Breast epithelium (tissue), 3 donors: ENCODE measurements around the gene CTTNBP2.

Experiments used
- CTCF ChIP-seq, 3 donors: fragments of 450-650 bp; IDR thresholded peaks; one replicate each; pipeline ENCODE4 v1.5.1; 2016 to 2017; ENCODE audit warnings: antibody characterized with exemption in 3 of 3, mild to moderate bottlenecking in 3 of 3, moderate library complexity in 3 of 3
- POLR2A ChIP-seq: fragments of 450-650 bp; IDR thresholded peaks from one replicate; pipeline ENCODE4 v1.6.1; 2016; ENCODE audit warnings: antibody characterized with exemption, mild to moderate bottlenecking, moderate library complexity
- POLR2AphosphoS5 ChIP-seq, 3 donors: sonication (generic); formaldehyde crosslinking; IDR thresholded peaks; one replicate each; pipeline ENCODE4 v1.6.1; 2017; ENCODE audit warnings: antibody characterized with exemption in 3 of 3

- no peak for TF ChIP-seq CTCF (IDR thresholded peaks at IDR 0.05)
- no peak for TF ChIP-seq POLR2AphosphoS5 (IDR thresholded peaks at IDR 0.05)
- TF ChIP-seq POLR2A = no peak
These were observed 16.4 kb upstream of the CTTNBP2 start for GRCh38 chr7:117889611-117890010.
